GM23248 (cell line): ENCODE results near the gene TEAD1.

Source experiments
- EZH2 ChIP-seq: fragments of 200-600 bp; sonication (generic); IDR thresholded peaks from 2 replicates; pipeline ENCODE4 v1.6.1; 2018; ENCODE audit warnings: antibody characterized with exemption, mild to moderate bottlenecking; ENCODE audit not compliant: insufficient read depth, poor library complexity, severe bottlenecking
- EZH2phosphoT487 ChIP-seq: fragments of 200-600 bp; sonication (generic); IDR thresholded peaks from 2 replicates; pipeline ENCODE4 v1.6.1; 2018; ENCODE audit warnings: antibody characterized with exemption, moderate library complexity, mild to moderate bottlenecking, low read depth; ENCODE audit not compliant: insufficient read depth

DNA sequence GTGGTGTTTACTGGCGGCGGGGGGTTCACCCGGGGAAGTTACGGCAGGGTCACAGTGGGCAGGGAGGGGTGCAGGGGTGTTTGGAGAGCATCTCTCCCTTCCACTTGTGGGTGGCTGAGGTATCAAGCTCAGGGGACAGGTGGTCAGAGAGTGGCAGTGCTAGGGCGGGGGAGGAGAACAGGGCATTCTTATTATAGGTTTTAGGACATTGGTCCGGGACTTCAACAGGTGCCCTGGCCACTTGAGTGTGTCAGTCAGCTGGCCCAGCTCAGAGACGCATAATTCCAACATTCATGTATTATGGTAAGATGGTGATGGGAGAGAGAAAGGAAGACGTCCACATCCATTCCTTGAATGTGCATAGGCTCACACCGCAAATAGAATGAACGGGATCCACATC, 101.7 kb downstream of the TEAD1 start:
- TF ChIP-seq EZH2, result no peak
- TF ChIP-seq EZH2phosphoT487, result no peak
